GM10266 (cell line): ENCODE results near the gene TTC7B.

Experiments
- DNase-seq: peaks from one replicate; pipeline ENCODE4 v3.0.0; 2012; ENCODE audit errors: extremely low spot score
- TF ChIP-seq, protein P1 (sequence below): IDR thresholded peaks from 2 replicates; pipeline ENCODE4 v1.5.1; 2012; ENCODE audit warnings: mild to moderate bottlenecking, low read depth; ENCODE audit not compliant: control insufficient read depth, insufficient read depth; ENCODE audit errors: missing control alignments

The TTC7B gene

DNA sequence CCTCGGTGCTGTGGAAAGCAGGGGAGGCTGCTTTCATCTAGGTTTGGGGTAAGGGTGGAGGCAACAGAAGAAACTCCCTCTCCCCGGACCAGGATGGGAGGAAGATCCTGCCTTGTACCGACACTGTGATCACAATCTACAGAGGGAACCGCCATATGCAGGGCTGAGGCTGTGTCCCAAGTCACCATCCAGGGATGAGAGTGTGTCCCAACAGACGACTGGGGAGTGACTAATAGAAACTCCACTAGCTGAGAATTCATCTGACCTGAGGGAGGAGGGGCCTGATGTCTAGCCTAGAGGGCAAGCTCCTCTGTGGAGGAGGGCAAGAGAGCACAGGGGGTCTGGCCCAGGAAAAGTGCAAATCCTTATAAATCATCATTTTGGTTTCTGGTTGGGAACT lies 247.0 kb downstream of the TTC7B start:
- DNase-seq: no peak
- TF ChIP-seq, protein P1, sequence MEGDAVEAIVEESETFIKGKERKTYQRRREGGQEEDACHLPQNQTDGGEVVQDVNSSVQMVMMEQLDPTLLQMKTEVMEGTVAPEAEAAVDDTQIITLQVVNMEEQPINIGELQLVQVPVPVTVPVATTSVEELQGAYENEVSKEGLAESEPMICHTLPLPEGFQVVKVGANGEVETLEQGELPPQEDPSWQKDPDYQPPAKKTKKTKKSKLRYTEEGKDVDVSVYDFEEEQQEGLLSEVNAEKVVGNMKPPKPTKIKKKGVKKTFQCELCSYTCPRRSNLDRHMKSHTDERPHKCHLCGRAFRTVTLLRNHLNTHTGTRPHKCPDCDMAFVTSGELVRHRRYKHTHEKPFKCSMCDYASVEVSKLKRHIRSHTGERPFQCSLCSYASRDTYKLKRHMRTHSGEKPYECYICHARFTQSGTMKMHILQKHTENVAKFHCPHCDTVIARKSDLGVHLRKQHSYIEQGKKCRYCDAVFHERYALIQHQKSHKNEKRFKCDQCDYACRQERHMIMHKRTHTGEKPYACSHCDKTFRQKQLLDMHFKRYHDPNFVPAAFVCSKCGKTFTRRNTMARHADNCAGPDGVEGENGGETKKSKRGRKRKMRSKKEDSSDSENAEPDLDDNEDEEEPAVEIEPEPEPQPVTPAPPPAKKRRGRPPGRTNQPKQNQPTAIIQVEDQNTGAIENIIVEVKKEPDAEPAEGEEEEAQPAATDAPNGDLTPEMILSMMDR: no peak

DNA sequence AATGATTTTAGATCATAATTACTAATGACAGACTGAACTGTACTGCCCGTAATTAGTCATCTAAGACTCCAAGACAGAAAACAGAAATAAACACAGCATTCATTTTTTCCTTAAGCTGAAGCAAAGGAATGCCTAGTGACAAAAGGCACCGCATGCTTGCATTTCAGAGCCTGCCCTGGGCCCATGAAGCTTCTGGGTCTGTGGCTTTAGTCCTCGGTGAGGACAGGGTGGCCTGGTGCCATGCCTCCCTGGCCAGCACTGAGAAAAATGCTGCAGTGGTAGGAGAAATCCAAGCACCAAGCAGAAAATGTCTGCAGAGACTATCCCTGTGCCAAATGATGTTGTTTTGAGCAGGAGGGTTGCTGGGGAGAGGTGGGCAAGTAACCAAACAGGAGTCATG lies 247.8 kb downstream of the TTC7B start:
- TF ChIP-seq, protein P1: no peak

DNA sequence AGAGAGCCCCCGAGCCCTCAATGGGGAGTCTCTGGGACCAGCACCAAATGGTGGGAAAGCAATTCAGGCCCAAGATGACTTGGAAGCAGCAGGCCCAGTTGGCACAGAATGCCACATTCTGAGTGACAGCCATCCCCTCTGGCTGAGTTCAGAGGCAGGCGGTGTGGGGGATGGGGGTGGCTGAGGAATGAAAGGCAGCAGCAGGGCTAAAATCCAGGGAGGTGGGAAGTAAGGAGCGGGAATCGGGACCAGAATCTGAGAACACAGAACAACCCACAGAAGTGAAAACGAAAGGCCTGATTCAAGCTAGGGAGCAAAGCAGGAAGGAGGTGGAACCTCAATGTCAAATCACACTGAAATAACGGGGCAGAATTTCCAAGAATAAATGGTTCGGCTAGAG lies 248.2 kb downstream of the TTC7B start:
- TF ChIP-seq, protein P1: no peak
- DNase-seq: no peak

More for the DNA sequence above, 247.8 kb downstream of the TTC7B start:
- no peak for DNase-seq

DNA sequence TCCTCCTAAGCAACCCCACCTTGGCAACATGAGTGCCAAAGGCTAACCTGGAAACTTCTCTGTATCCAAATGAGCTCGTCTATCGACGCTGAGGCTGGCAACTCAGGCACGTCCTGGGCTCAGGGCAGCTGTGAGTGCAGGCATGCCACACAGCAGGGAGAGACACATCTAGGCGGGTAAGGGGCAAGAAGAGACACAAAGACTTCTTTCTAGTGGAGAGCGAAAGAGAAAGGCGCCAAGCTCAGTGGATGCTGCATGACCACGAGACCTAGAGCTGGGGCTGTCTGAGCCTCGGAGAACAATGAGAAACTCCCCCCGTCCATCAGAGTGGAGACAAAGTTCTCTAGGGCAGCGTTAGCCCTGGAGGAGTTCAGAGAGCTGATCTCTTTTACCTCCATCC lies 249.0 kb downstream of the TTC7B start:
- TF ChIP-seq, protein P1: no peak
- DNase-seq: no peak

DNA sequence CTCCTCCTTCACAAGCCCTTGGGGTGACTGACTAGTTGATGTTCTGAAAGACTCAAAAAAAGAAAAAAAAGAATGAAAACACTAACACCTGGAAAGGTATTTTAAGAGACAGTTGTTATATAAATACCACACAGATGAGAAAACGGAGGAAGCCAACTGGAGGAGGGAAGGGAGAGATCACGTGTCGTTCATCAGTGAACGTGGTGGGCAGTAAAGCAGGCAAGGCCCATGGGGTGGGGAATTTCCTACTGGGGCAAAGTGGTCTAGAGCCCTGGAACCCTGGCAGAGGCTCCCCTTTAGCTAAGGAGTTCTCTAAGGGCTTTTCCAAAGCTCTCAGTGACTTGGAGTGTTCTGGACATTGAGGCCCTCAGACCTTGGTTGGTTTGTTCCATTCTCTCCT lies 249.7 kb downstream of the TTC7B start:
- no peak for DNase-seq
- TF ChIP-seq, protein P1: no peak

DNA sequence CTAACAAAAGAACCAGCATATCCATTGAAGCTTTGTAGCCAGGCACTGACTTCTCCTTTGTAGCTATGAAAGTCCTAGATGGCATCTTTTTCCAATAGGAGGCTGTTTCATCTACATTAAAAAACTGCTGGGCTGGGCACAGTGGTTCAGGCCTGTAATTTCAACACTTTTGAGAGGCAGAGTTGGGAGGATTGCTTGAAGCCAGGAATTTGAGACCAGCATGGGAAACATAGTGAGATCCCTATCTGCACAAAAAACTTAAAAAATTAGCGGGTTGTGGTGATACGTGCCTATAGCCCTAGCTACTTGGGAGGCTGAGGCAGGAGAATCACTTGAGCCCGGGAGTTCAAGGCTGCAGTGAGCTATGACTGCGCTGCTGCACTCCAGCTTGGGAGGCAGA lies 251.7 kb downstream of the TTC7B start:
- no peak for DNase-seq
- TF ChIP-seq, protein P1: no peak

DNA sequence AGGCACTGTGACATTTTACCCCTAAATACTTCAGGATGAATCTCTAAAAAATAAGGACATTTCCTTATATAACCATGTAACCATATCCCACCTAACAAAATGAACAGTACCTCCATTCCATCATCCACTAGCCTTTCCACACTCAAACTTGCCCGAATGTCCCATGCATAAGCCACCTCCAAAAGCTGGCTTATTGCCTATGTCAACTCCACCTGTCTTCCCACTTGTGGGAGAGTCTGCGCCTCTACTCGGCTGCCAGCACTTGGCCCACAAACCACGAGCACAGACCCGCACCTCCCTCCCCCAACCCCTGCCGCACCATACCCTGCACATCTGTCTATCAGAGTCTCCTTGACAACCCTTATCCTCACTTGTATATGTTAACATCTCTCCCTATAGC lies 253.6 kb downstream of the TTC7B start:
- DNase-seq: no peak
- TF ChIP-seq, protein P1: no peak
